MM.1S (cell line): Measurements from ENCODE around the gene NRIP3.

Source experiments
- DNase-seq: peaks from one replicate; pipeline ENCODE4 v3.0.0-alpha.2; 2015
- H2AFZ ChIP-seq: fragments of 300-600 bp; sonication (generic); 2 replicates; pipeline ENCODE4 v1.6.0; 2016; ENCODE audit warnings: antibody characterized with exemption, low read length
- H3F3A ChIP-seq: fragments of 300-600 bp; sonication (generic); 2 replicates; pipeline ENCODE4 v1.6.1; 2016; ENCODE audit warnings: mild to moderate bottlenecking, antibody characterized with exemption, low read length, moderate library complexity, mixed read lengths; ENCODE audit not compliant: insufficient read depth
- H3K27ac ChIP-seq: fragments of 300-600 bp; sonication (generic); 2 replicates; pipeline ENCODE4 v1.5.1; 2016; ENCODE audit warnings: mild to moderate bottlenecking, low read length
- H3K27me3 ChIP-seq: fragments of 300-600 bp; sonication (generic); replicated peaks from 2 replicates; pipeline ENCODE4 v1.6.0; 2016; ENCODE audit warnings: low read length; ENCODE audit not compliant: insufficient read depth
- H3K36me3 ChIP-seq: fragments of 300-600 bp; sonication (generic); replicated peaks from 2 replicates; pipeline ENCODE4 v1.6.1; 2016; ENCODE audit warnings: mild to moderate bottlenecking, low read length, mixed read lengths; ENCODE audit not compliant: insufficient read depth
- H3K4me1 ChIP-seq: fragments of 300-600 bp; sonication (generic); 2 replicates; pipeline ENCODE4 v1.6.1; 2016; ENCODE audit warnings: low read length, mixed read lengths
- H3K4me2 ChIP-seq: fragments of 300-600 bp; sonication (generic); 2 replicates; pipeline ENCODE4 v1.6.0; 2016; ENCODE audit warnings: low read depth, low read length
- H3K4me3 ChIP-seq: fragments of 300-600 bp; sonication (generic); 2 replicates; pipeline ENCODE4 v1.5.1; 2016; ENCODE audit warnings: low read length, mixed read lengths
- H3K79me2 ChIP-seq: fragments of 300-600 bp; sonication (generic); 2 replicates; pipeline ENCODE4 v1.6.1; 2016; ENCODE audit warnings: mixed run types, low read length, mixed read lengths
- H3K9ac ChIP-seq: fragments of 300-600 bp; sonication (generic); 2 replicates; pipeline ENCODE4 v1.6.1; 2016; ENCODE audit warnings: low read length, mixed read lengths
- H3K9me2 ChIP-seq: fragments of 300-600 bp; sonication (generic); replicated peaks from 2 replicates; pipeline ENCODE4 v1.6.1; 2016; ENCODE audit warnings: mild to moderate bottlenecking, low read length, mixed read lengths; ENCODE audit not compliant: insufficient read depth
- H3K9me3 ChIP-seq: fragments of 300-600 bp; sonication (generic); replicated peaks from 2 replicates; pipeline ENCODE4 v1.6.1; 2016; ENCODE audit warnings: mild to moderate bottlenecking, low read length, mixed read lengths; ENCODE audit not compliant: insufficient read depth
- H4K20me1 ChIP-seq: fragments of 300-600 bp; sonication (generic); 2 replicates; pipeline ENCODE4 v1.6.1; 2016; ENCODE audit warnings: mild to moderate bottlenecking, low read length, moderate library complexity, mixed read lengths; ENCODE audit not compliant: insufficient read depth
- EZH2 ChIP-seq: fragments of 300-600 bp; sonication (generic); optimal IDR thresholded peaks from 2 replicates; pipeline ENCODE3; 2017; ENCODE audit warnings: low read depth, mild to moderate bottlenecking, antibody characterized with exemption, low read length, mixed read lengths
- EZH2phosphoT487 ChIP-seq: fragments of 300-600 bp; sonication (generic); IDR thresholded peaks from 2 replicates; pipeline ENCODE4 v1.6.1; 2018; ENCODE audit warnings: antibody characterized with exemption, low read length
- TF ChIP-seq, protein P1 (sequence below): fragments of 300-600 bp; sonication (generic); IDR thresholded peaks from 2 replicates; pipeline ENCODE4 v1.5.1; 2016; ENCODE audit warnings: antibody characterized with exemption, low read length, mixed read lengths

Gene NRIP3

DNA sequence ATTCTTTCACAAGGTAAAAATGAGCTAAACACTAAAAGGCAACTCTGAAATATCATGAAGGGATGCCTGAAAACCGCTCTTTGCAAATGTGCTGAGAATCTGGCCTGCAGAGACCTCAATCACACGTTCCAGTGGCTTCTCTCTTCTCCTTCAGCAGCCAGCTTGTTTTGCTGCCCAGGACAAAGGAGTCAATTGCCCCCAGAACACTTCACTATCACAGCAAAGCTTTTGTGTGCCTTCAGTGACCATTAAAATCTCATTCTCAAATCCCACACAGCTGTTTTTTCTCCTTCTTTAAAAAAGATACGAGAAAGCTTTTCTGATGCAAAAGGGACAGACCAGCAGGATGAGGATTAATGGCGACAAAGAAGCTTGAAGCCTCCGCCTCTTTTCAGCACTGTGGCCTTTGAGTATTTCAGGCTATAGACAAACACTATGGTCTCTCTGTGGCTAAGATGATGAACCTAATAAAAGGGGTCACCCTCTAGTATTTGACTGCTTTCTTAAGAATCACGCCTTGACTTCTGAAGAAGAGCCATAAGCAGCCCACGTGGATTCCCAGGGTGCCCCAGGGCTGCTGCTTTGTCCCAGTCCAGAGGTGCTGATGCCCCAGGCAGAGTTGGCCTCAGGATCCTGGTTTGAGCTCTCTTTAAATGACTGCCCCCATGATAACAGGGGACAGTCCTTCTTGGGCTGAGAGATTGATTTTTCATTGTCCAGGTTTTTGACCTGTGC lies 33.4 kb upstream of the NRIP3 start:
- no peak overlapping the region for H3K27ac ChIP-seq
- H3K9ac ChIP-seq = no peak overlapping the region
- no peaks in the 10 kb centered on the region for H3K9me2 ChIP-seq
- no peaks in the 10 kb centered on the region for H3F3A ChIP-seq
- no peaks in the 10 kb centered on the region for H3K9me3 ChIP-seq
- TF ChIP-seq EZH2phosphoT487 (no peak), EZH2 (no peak)
- TF ChIP-seq, protein P1, sequence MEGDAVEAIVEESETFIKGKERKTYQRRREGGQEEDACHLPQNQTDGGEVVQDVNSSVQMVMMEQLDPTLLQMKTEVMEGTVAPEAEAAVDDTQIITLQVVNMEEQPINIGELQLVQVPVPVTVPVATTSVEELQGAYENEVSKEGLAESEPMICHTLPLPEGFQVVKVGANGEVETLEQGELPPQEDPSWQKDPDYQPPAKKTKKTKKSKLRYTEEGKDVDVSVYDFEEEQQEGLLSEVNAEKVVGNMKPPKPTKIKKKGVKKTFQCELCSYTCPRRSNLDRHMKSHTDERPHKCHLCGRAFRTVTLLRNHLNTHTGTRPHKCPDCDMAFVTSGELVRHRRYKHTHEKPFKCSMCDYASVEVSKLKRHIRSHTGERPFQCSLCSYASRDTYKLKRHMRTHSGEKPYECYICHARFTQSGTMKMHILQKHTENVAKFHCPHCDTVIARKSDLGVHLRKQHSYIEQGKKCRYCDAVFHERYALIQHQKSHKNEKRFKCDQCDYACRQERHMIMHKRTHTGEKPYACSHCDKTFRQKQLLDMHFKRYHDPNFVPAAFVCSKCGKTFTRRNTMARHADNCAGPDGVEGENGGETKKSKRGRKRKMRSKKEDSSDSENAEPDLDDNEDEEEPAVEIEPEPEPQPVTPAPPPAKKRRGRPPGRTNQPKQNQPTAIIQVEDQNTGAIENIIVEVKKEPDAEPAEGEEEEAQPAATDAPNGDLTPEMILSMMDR = no peak
- H3K4me3 ChIP-seq = no peak overlapping the region
- no peaks in the 10 kb centered on the region for H3K79me2 ChIP-seq
- no peak for DNase-seq
- no peaks in the 10 kb centered on the region for H3K4me1 ChIP-seq
- no peaks in the 10 kb centered on the region for H4K20me1 ChIP-seq
- H3K36me3 ChIP-seq = no peaks in the 10 kb centered on the region
- H3K27me3 ChIP-seq = no peaks in the 10 kb centered on the region
- H3K4me2 ChIP-seq = no peak overlapping the region
- H2AFZ ChIP-seq = no peak overlapping the region

DNA sequence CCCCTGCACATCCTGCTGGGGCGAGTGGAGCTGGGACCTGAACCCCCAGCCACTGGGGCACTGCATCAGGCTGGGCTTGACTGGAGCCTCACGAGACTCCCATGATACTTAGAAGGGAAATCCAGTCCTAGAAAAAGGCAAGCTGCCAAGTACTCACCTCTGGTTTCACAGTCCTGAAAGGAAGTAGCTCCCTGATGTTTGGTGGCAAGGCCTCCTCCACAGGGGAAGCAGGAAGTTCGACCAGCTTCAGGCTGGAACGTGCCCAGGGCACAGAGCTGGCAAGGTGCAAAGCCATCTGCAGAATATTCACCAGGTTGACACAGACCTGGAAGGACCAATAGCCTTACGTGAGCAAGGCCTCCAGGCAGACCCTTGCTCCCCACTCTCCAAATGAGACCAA lies 26.8 kb upstream of the NRIP3 start:
- Histone ChIP-seq H2AFZ (no peak overlapping the region), H3K36me3 (no peaks in the 10 kb centered on the region), H3K9me2 (no peaks in the 10 kb centered on the region), H3K4me1 (no peaks in the 10 kb centered on the region), H4K20me1 (no peaks in the 10 kb centered on the region), H3F3A (no peaks in the 10 kb centered on the region), H3K9me3 (no peaks in the 10 kb centered on the region), H3K27ac (no peak overlapping the region), H3K9ac (no peak overlapping the region), H3K4me2 (no peak overlapping the region), H3K27me3 (no peaks in the 10 kb centered on the region), H3K79me2 (no peaks in the 10 kb centered on the region), H3K4me3 (no peak overlapping the region)
- no peak for DNase-seq
- no peak for TF ChIP-seq EZH2phosphoT487
- TF ChIP-seq, protein P1 = no peak
- no peak for TF ChIP-seq EZH2

DNA sequence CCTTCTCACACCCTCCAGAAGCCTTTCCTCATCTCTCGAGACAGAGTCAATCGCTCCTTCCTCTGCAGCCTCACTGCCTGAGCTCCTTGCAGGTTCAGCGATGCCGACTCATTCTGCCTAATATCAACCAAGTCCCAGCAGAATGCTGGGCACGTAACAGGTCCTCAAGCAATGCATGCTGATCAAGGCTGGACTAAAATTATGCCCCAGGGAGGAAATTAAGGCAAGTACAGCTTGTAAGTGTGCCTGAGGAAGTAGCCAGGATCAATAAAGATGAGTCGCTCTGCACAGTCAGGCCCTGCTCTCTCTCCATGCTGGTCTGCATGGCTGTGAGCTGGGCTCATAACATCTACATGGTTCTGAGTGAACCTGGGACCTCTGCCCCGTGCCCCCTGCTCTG lies 25.6 kb upstream of the NRIP3 start:
- H3K4me2 ChIP-seq = no peak overlapping the region
- TF ChIP-seq EZH2 = no peak
- TF ChIP-seq, protein P1 = no peak
- no peak for TF ChIP-seq EZH2phosphoT487
- no peaks in the 10 kb centered on the region for H3K9me2 ChIP-seq
- no peak overlapping the region for H3K4me3 ChIP-seq
- H3K4me1 ChIP-seq = no peaks in the 10 kb centered on the region
- H3K9me3 ChIP-seq = no peaks in the 10 kb centered on the region
- no peak overlapping the region for H2AFZ ChIP-seq
- no peak overlapping the region for H3K27ac ChIP-seq
- no peaks in the 10 kb centered on the region for H3K36me3 ChIP-seq
- H4K20me1 ChIP-seq = no peaks in the 10 kb centered on the region
- H3F3A ChIP-seq = no peaks in the 10 kb centered on the region
- no peak for DNase-seq
- H3K79me2 ChIP-seq = no peaks in the 10 kb centered on the region
- H3K9ac ChIP-seq = no peak overlapping the region
- no peaks in the 10 kb centered on the region for H3K27me3 ChIP-seq
